CD4-positive, alpha-beta T cell treated with Interferon gamma for 1 hour (primary cell): Measurements from ENCODE around the gene LIN54.
"Not testable (repeated sequence)": the region's sequence is repeated elsewhere in the genome, so short reads cannot be mapped to it uniquely, and the experiment has no call there.

Experiments used
- DNase-seq: peaks from one replicate; pipeline ENCODE4 v3.0.0-alpha.2; 2020

Gene LIN54

DNA sequence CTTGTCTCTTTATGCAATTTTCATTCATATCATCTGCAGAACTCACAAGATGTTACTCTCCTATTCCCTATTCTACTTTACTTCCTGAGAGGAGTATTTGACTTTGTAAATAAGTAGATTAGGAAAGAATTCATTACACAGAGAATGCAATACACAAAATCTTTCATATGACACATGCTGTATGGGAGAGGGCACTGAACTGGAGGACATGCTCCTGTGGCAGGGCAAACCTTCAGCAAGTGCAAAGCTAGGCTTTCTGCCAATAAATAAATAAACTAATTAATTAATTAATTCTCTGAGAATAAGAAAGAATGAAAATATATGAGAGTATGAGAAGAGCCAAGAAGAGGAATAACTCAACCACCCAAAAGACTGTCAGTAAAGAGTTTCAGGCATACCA, 76.2 kb downstream of the LIN54 start:
- no peak for DNase-seq

DNA sequence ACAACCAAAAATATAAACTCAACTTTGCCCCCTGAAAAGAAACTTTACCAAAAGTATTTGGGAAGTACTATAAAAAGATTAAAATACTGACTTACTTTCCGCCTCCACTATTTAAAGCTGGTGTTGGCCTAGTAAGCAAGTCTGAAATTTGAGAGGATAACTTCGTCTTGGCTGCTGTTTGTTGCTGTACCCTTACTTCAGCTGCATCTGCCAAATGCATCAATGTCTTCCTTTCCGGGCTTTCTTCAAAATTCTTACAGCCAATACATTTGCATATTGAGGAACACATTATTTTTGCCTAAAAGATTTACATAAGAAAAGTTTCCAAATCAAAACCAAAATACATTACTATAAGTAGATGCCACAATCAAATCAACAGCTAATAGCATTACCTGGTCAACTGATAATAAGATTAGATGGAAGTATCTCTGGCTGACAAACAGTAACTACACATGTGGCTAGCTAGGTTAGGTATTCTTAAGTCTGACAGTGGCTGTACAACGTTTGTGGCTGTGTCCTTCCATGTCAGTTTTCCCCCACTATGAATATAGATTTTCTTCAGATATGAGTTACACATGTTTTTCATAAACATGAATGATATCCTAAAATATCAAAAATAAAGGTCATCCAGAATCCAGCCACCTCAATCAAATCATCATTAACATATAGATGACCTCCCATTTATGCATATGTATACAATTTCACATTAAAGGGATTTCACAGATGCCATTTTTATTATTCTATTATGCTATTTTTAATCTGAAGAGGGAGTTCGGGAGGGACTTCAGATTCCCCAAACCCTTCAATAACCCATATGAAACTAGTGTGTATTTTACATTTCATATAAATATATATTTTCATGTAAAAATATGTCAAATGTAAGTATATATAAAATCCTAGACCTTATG, 79.5 kb downstream of the LIN54 start:
- no peak for DNase-seq

DNA sequence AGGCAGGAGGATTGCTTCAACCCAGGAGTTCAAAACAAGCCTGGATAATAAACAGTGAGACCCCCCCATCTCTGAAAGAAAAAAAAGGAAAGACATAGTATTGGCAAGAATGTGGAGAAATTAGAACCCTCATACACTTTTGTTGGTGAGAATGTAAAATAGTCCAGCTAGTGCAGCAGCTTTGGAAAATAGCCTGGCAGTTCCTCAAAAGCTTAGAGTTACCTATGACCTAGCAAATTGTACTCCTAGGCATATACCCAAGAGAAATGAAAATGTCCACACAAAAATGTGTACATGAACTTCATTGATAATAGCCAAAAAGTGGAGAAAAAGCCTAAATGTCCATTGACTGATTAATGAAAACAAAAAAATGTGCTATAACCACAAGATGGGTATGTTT, 88.8 kb downstream of the LIN54 start:
- DNase-seq, result no peak

DNA sequence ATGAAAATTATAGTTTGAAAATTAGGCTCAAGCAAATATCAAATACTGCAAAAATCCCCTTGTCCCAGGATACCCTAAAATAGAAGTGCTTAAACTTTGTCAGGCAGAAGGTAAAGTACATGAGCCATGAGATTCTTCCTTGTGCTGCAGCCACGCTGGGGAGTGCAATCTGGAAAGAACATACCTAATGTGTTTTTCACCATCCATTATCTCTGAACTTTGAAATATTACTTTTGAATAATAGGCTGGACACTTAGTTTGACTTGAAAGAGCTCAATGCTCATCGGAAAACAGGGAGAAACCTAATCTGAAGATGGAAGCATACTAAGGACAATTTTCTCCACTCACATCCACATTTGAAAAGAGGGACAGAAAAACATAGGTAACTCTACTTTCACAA, 91.2 kb downstream of the LIN54 start:
- DNase-seq, result no peak

DNA sequence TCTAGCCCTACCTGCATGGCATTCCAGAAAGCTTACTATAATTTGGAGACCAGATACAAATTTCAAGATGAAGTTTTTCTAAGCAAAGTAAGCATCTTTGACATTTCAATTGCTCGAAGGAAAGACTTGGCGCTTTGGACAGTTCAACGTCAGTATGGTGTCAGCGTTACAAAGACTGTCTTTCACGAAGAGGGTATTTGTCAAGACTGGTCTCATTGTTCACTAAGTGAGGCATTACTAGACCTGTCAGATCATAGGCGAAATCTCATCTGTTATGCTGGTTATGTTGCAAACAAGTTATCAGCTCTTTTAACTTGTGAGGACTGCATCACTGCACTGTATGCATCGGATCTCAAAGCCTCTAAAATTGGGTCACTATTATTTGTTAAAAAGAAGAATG, 92.5 kb downstream of the LIN54 start:
- no peak for DNase-seq

DNA sequence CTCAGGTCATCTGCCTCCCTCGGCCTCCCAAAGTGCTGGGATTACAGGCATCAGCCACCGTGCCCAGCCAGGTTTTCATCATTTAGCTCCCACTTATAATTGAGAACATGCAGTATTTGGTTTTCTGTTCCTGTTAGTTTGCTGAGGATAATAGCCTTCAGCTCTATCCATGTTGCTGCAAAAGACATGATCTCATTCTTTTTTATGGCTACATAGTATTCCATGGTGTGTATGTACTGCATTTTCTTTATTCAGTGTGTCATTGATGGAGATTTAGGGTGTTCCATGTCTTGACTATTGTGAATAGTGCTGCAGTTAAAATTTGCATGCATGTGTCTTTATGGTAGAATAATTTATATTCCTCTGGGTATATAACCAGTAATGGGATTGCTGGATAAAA, 96.7 kb downstream of the LIN54 start:
- not testable (repeated sequence) for DNase-seq

DNA sequence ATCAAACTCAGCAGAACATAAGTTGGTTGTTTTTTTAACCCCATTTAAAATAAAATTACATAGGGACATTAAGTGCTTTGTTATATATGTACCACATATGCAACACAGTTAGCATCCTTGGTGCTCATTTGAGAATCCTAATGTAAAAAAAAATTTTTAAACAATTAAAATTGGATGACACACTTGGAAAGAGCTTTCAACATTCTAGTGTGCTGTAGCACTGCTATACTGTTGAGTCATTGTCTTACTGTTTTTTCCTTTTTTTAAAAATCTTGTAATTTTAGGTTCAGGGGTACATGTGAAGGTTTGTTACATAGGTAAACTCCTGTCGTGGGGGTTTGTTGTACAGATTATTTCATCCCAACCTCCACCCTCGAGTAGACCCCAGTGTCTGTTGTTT, 97.3 kb downstream of the LIN54 start:
- DNase-seq, result no peak

DNA sequence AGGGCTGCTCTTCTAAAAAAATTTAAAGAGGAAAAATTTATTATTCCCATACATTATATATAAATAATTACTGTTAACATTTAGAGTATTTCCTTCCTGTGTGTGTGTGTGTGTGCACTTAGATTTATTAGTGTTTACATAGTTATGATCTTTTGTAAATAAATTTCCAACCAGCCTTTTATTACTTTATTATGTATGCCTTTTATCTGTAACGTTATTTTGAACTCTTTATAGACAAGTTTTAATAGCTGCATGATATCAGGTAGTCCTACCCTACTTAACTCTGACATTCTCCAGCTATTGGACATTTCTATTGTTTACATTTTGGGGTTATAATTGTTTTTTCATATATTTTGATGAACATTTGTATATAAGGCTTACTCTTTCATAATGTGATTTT, 101.3 kb downstream of the LIN54 start:
- DNase-seq, result no peak

DNA sequence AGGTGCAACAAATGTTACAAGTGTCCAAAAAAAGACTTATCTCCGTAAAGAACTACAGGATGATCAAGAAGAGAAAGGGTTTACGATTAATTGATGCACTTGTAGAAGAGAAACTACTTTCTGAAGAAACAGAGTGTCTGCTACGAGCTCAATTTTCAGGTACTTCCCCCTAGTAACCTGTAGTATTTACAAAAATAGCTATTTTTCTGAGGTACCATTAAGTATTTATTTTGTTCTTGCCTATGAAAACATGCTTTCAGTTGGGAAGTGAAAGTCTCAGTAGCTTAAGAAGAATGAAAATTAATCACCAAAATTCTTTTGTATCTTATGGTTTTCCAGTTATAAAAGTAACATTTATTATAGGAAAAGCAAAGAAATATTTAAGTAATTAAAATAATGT, 104.2 kb downstream of the LIN54 start:
- no peak for DNase-seq

DNA sequence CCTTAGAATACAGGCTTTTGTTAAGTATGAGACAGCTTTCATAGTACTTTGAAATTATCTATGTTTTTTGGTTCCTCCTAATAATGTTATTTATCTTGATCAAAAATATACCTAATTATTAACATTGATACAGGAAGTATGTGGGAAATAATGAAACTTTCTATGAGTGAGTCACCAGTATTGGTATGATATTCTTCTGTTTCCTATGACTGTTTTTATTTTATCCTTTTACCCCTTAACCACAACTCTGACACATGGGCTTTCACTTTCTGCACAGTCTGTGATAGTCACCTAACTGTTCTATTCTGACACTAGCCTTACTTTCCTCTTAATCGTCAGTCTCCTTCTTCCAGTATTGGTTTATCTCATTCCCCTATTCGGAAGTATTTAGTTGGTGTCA, 105.4 kb downstream of the LIN54 start:
- no peak for DNase-seq

DNA sequence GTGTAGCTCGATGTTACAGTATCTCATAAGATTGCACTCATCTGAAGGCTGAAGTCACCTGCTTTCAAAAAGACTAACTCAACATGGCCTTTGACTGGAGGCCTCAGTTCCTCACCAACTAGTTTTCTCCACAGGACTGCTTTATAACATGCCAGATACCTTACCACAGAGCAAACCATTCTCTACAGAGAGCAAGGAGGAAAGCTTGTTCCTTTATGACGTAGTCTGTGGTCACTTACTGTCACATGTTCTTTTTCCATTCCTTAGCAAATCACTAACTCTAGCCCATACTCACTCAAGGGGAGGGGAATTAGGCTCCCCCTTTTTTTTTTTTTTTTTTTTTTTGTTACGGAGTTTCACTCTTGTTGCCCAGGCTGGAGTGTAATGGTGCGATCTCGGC, 106.9 kb downstream of the LIN54 start:
- no peak for DNase-seq

DNA sequence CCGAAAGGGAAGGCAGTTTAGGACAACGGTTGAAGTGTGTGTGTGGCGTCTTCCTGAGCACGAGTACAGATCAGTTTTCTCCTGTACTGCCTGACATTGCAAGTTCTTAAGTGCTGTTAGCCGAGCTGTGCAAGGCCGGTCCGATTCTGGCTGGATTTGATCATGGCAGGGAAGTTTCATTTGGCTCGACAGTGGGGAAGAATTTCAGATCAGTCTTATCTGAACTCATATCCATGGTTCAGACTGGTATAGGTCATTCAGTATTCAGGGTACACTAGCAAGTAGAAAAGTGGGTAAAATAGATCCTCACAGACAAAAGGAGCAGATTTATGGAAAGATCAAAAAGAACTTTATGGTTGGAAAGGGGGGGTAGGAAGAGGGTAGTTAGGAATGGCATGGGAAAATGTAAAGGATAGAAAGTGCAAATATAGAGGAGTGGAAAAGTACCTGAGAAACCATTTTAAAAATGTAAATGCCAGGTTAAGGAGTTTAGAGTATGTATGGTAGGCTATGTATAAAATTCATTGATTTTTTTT, 109.4 kb downstream of the LIN54 start:
- no peak for DNase-seq

DNA sequence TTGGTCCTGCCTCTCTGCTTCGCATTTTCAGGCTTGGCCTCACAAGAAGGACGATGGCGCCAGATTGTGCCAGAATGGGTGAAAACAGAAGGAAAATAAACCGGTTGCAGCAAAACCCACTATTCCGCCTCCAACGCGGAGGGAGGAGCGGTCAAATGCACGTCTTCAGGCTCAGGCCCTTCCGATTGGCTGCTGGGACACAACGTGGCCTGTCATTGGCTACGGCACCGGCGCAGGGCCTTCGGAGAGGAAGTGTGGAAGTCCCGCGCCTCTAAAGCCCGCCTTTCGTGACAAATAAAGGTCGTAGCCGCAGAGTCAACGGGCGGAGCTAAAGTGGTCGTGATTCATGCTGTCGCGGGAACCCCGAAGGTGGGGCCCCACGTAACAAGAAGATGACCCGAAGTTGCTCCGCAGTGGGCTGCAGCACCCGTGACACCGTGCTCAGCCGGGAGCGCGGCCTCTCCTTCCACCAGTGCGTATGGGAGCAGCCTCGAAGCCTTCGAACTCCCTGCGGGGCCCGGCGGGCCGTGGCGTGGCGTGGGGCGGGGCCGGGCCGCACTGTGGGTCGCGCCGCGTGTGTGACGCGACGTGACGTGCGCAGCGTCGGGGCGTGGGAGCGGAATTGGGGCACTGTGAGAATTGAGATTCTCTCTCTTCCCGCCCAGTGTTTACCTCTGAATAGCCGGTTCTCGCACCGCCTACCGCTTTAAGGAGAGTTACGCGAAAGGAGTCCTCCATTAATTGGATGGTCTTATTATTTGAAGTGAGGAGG, 110.0 kb downstream of the LIN54 start, which contains the start of gene THAP9:
Gene THAP9, plus strand, starts transcription at position 325 of the 772 bp plus-strand sequence. Its CDS starts 68 bp downstream, at position 393.
- peak; percentile 99 for DNase-seq

DNA sequence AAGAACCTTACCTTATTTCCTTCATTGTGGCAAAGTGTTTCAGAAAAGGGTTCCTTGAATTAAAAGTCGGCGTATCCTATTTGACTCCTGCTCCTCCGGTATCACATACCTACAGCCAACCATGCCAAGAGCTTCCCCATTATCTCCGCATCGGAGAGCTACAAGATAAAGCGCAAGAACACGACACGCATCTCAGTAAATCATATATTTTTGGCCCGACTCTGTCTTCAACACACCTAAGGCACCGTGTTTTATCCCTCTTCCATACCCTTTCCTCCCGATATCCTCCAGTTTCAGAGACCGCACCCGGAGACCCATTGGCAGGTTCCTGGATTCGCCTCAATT, 110.6 kb downstream of the LIN54 start:
- no peak for DNase-seq

DNA sequence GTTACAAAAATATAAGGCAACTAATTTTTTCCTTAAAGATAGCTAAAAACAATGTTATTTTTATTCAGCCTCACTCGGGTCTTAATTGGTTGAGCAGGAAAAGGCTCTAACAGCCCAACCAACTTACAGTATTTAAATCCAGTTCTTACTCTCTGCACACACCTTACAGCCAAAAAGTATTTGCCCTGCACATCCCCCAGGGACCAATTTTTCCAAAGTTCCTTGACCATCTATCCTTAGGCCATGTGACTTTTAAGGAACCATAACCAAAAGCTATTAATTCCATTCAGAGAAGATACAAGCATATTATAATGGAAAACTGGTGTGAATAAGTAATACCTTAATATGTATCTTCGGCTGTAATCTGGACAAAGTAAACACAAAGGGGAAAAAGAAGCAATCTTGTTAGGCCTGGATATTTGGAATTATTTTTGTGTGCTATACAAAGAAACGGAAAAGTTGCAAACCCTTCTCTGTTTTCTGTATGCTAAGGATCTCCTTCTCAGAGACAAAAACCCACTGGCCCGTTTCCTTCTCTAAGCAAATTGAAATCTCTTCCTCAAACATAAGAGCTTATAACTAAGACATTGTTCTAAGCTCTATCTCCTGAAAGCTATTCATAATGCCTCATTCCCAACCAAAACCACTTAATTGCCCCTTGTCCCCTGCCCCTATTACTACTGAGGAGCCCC, 111.1 kb downstream of the LIN54 start:
- no peak for DNase-seq

DNA sequence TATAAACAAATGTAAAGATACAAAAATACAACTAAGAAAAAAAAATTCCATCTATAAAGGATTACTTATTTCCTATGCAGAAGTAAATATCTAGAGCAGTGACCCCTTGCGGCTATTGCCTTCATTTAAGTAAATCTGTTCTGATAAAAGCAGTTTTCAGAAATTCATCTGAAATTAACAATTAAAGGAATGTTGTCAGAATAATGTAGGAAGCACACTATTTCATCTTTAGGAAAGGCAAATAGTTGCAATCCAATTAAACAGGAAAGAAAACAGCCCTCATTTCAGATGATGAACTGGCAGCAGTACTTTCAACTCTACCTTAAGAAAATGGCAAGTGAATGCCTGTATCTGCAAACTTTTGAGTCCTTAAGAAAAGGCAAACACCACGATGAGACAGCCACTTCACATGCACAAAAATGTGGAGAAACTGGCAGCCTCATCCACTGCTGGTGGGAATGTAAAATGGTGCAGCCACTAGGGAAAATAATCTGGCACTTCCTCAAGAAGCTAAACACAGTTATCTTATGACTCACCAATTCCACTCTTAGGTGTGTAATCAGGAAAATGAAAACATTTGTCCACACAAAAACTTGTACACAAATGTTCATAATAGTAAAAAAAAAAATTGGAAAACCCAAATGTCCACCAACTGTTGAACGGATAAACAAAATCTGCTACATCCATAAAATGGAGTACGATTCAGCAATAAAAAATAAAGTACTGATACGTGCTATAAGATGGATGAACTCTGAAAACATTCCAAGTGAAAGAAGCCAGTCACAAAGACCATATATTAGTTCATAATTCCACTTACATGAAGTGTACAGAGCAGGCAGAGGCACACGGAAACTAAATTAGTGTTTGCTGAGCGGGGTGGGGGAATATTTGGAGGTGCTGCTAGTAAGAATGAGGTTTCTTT, 112.0 kb downstream of the LIN54 start:
- DNase-seq, result no peak

DNA sequence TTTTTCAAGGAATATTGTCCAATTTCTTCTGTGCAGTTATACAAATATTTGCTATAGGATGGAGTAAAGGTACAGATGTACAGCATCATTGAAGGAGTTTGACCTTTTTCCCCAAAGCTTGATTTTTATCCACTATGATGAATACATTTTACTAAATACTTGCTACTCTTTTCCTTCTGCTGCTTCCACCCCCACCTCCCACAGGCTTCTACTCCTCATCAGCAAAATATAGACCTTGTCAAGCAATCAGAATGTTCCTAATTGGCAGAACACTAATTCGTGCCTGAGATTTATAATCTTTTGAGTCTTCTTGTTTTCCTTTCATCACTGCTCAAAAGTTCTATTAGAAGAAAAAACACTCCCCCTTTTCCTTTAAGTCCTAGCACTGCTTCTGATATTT, 113.9 kb downstream of the LIN54 start:
- DNase-seq, result no peak

DNA sequence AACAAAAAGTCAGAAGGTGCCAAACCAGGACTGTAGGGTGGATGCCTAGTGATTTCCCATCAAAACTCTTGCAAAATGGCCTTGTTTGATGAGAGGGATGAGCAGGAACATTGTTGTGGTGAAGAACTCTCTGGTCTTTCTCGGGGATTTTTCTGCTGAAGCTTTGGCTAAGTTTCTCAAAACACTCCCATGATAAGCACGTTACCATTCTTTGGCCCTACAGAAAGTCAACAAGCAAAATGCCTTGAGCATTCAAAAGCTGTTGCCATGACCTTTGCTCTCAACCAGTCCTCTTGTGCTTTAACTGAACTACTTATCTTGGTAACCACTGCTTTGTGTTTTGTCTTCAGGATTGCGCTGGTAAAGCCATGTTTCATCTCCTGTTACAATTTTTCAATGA, 116.7 kb downstream of the LIN54 start:
- DNase-seq, result no peak

DNA sequence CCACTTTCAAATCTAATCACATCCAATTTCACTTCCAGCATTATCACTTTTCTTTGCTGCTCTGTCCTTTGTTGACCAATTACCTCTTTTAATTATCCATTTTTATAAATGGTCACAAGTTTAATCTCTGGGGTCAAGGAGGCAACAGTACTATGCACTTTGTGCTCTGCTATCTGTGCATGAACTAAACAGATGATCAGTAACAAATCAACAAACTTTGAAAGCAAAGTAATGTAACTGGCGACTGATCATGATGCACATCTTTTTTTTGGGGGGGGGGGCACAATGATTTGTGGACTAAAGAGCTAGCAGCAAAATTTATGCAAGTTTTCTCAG, 118.2 kb downstream of the LIN54 start:
- DNase-seq, result no peak

DNA sequence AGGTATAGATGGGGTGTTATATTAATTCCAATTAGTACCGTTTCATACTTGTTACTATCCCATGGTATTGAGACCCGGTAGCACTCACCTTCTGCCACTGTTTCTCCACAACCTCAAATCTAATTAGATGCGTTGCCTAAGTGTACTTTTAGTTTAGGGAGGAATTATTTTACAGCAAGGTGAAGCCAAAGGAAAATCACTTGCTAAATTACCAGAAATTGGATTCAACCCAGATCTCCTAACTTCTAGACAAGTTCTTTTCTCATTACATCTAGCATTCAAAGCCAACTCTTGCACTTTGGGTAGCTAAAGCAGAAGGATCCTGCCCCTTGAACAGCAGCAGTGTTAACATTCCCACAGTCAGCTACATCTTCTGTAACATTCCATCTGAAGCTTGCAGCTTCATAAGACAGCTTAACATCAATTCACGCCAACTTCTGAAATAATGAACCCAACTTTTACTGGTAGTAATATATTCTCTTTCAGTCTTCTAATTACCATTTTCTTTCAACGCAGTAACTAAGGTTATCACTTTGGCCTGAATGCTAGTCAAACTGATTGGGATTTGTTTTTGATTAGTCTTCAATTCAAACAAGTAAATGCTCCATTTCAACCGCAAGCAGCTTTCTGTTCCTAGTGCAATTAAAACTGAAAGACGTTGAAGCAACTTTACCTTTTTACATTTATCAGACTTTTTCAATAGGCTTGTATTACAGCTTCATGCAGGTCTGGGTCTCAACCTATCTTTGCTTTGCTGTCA, 118.7 kb downstream of the LIN54 start:
- no peak for DNase-seq

DNA sequence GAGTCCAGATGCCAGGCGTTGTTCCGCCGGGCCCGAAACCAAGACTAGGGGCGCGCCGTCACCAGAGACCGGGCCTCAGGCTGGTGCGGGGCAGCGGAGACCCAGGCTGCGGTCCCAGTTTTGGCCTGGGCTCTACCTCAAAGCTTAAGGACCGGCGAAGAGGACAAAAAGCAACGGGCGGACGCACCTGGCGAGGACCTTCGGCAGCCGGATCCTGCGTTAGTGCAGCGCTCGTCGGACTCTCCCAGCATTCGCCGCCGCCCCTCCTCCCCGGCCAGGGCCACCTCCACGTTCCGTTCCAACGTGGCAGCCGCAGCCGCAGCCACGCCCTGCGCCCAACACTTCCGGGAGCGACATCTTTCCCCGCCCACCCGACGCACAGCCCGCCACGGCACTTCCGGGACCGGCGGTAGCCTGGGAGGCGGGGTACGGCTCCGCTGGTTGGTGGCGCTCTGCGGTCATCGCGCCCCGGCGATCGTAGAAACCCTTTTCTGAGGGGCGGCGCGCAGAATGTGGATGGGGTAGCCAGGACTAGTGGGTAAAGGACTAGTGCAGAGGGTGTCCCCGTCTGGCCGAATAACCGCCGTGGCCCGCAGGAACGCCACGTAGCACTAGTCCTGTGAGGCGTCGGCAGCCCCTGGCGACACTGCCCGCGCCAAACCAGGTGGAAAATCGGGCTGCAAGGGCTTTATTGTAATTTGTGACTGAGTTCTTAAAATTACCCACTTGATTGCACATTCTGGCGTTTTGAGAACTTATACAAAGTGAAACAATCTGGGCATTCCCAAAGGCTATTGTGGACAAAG, 119.5 kb downstream of the LIN54 start, which contains the start of gene SEC31A:
Gene SEC31A, minus strand, starts transcription at position 253 of the 806 bp plus-strand sequence. CDS start 9,217 bp downstream, outside the sequence.
- peak; percentile 95 for DNase-seq
